HEK293 (cell line): Measurements from ENCODE around the gene IPO13.

ENCODE experiments used
- BCL11B ChIP-seq: fragments of 450-650 bp; formaldehyde crosslinking; IDR thresholded peaks from 2 replicates; pipeline ENCODE4 v1.5.1; 2016; ENCODE audit warnings: low read depth, missing biosample characterization, missing genetic modification characterization
- EGR2 ChIP-seq: fragments of 450-650 bp; formaldehyde crosslinking; IDR thresholded peaks from 2 replicates; pipeline ENCODE4 v1.5.1; 2016; ENCODE audit warnings: low read depth, missing biosample characterization, missing genetic modification characterization
- FEZF1 ChIP-seq: fragments of 450-650 bp; formaldehyde crosslinking; IDR thresholded peaks from 2 replicates; pipeline ENCODE4 v1.5.1; 2016; ENCODE audit warnings: missing biosample characterization, missing genetic modification characterization
- GFI1B ChIP-seq: fragments of 450-650 bp; formaldehyde crosslinking; IDR thresholded peaks from 2 replicates; pipeline ENCODE4 v1.5.1; 2016; ENCODE audit warnings: missing biosample characterization, missing genetic modification characterization
- HOXD13 ChIP-seq: sonication (generic); formaldehyde crosslinking; IDR thresholded peaks from 2 replicates; pipeline ENCODE4 v1.8.0; 2022; ENCODE audit warnings: missing genetic modification reagents, borderline replicate concordance
- KLF1 ChIP-seq: fragments of 450-650 bp; formaldehyde crosslinking; IDR thresholded peaks from 2 replicates; pipeline ENCODE4 v1.5.1; 2016; ENCODE audit warnings: missing biosample characterization, missing genetic modification characterization
- KLF9 ChIP-seq: fragments of 450-650 bp; formaldehyde crosslinking; IDR thresholded peaks from 2 replicates; pipeline ENCODE4 v1.5.1; 2016; ENCODE audit warnings: missing biosample characterization, missing genetic modification characterization, low read depth
- RBAK ChIP-seq: fragments of 450-650 bp; formaldehyde crosslinking; IDR thresholded peaks from 2 replicates; pipeline ENCODE4 v1.5.1; 2016; ENCODE audit warnings: missing biosample characterization, missing genetic modification characterization
- REPIN1 ChIP-seq: fragments of 450-650 bp; formaldehyde crosslinking; IDR thresholded peaks from 2 replicates; pipeline ENCODE4 v1.5.1; 2017; ENCODE audit warnings: missing biosample characterization, missing genetic modification characterization, low read depth
- SETDB1 ChIP-seq: IDR thresholded peaks from one replicate; pipeline ENCODE4 v1.6.1; 2017; ENCODE audit warnings: mild to moderate bottlenecking, low read length, moderate library complexity, mixed read lengths; ENCODE audit not compliant: insufficient read length
- ZNF132 ChIP-seq: fragments of 450-650 bp; formaldehyde crosslinking; IDR thresholded peaks from 2 replicates; pipeline ENCODE4 v1.5.1; 2017; ENCODE audit warnings: missing biosample characterization, missing genetic modification characterization, borderline replicate concordance
- ZNF16 ChIP-seq: fragments of 450-650 bp; formaldehyde crosslinking; IDR thresholded peaks from 2 replicates; pipeline ENCODE4 v1.5.1; 2016; ENCODE audit warnings: low read depth, missing biosample characterization, missing genetic modification characterization
- ZNF169 ChIP-seq: fragments of 450-650 bp; formaldehyde crosslinking; IDR thresholded peaks from 2 replicates; pipeline ENCODE4 v1.5.1; 2016; ENCODE audit warnings: missing biosample characterization, missing genetic modification characterization
- ZNF211 ChIP-seq: fragments of 450-650 bp; formaldehyde crosslinking; IDR thresholded peaks from 2 replicates; pipeline ENCODE4 v1.5.1; 2016; ENCODE audit warnings: low read depth, missing biosample characterization, missing genetic modification characterization
- ZNF214 ChIP-seq: fragments of 450-650 bp; formaldehyde crosslinking; IDR thresholded peaks from 2 replicates; pipeline ENCODE4 v1.5.1; 2017; ENCODE audit warnings: missing biosample characterization, mild to moderate bottlenecking, missing genetic modification characterization, borderline replicate concordance
- ZNF23 ChIP-seq: fragments of 450-650 bp; formaldehyde crosslinking; IDR thresholded peaks from 2 replicates; pipeline ENCODE4 v1.5.1; 2016; ENCODE audit warnings: missing biosample characterization, missing genetic modification characterization, borderline replicate concordance
- ZNF324 ChIP-seq: fragments of 450-650 bp; formaldehyde crosslinking; IDR thresholded peaks from 2 replicates; pipeline ENCODE4 v1.5.1; 2016; ENCODE audit warnings: missing biosample characterization, missing genetic modification characterization
- ZNF341 ChIP-seq: fragments of 450-650 bp; formaldehyde crosslinking; IDR thresholded peaks from 2 replicates; pipeline ENCODE4; 2016; ENCODE audit warnings: low read depth, missing biosample characterization, missing genetic modification characterization
- ZNF416 ChIP-seq: fragments of 450-650 bp; formaldehyde crosslinking; IDR thresholded peaks from 2 replicates; pipeline ENCODE4 v1.5.1; 2016; ENCODE audit warnings: missing biosample characterization, missing genetic modification characterization
- ZNF423 ChIP-seq: fragments of 450-650 bp; formaldehyde crosslinking; IDR thresholded peaks from 2 replicates; pipeline ENCODE4 v1.5.1; 2016; ENCODE audit warnings: missing biosample characterization, missing genetic modification characterization
- ZNF510 ChIP-seq: fragments of 450-650 bp; formaldehyde crosslinking; IDR thresholded peaks from 2 replicates; pipeline ENCODE4 v1.5.1; 2018; ENCODE audit warnings: mild to moderate bottlenecking, missing genetic modification characterization, missing biosample characterization; ENCODE audit not compliant: insufficient replicate concordance
- ZNF549 ChIP-seq: fragments of 450-650 bp; IDR thresholded peaks from 2 replicates; pipeline ENCODE4 v1.5.1; 2018; ENCODE audit warnings: missing biosample characterization, missing genetic modification characterization, mild to moderate bottlenecking, inconsistent platforms, moderate library complexity
- ZNF555 ChIP-seq: fragments of 450-650 bp; formaldehyde crosslinking; conservative IDR thresholded peaks from 2 replicates; pipeline ENCODE4 v1.5.1; 2017; ENCODE audit warnings: missing biosample characterization, mild to moderate bottlenecking, missing genetic modification characterization, inconsistent platforms
- ZNF600 ChIP-seq: fragments of 450-650 bp; formaldehyde crosslinking; IDR thresholded peaks from 2 replicates; pipeline ENCODE4 v1.5.1; 2016; ENCODE audit warnings: missing biosample characterization, missing genetic modification characterization
- ZNF623 ChIP-seq: fragments of 450-650 bp; formaldehyde crosslinking; IDR thresholded peaks from 2 replicates; pipeline ENCODE4 v1.5.1; 2016; ENCODE audit warnings: missing biosample characterization, missing genetic modification characterization
- ZNF660 ChIP-seq: fragments of 450-650 bp; IDR thresholded peaks from 2 replicates; pipeline ENCODE4 v1.5.1; 2018; ENCODE audit warnings: missing biosample characterization, mild to moderate bottlenecking, missing genetic modification characterization
- ZNF677 ChIP-seq: fragments of 450-650 bp; IDR thresholded peaks from 2 replicates; pipeline ENCODE4 v1.5.0; 2018; ENCODE audit warnings: missing biosample characterization, mild to moderate bottlenecking, missing genetic modification characterization, moderate library complexity
- ZNF76 ChIP-seq: fragments of 450-650 bp; formaldehyde crosslinking; IDR thresholded peaks from 2 replicates; pipeline ENCODE4; 2016; ENCODE audit warnings: low read depth, missing biosample characterization, missing genetic modification characterization, borderline replicate concordance
- ZSCAN30 ChIP-seq: fragments of 450-650 bp; IDR thresholded peaks from 2 replicates; pipeline ENCODE4 v1.5.1; 2018; ENCODE audit warnings: missing biosample characterization, mild to moderate bottlenecking, missing genetic modification characterization, moderate library complexity
- TF ChIP-seq, protein P1 (sequence below): fragments of 450-650 bp; formaldehyde crosslinking; IDR thresholded peaks from 2 replicates; pipeline ENCODE4 v1.5.1; 2017; ENCODE audit warnings: missing biosample characterization, missing genetic modification characterization
- TF ChIP-seq, protein P2 (sequence below): fragments of 450-650 bp; formaldehyde crosslinking; IDR thresholded peaks from 2 replicates; pipeline ENCODE4 v1.5.1; 2016; ENCODE audit warnings: missing biosample characterization, missing genetic modification characterization
- TF ChIP-seq, protein P3 (sequence below): fragments of 450-650 bp; formaldehyde crosslinking; IDR thresholded peaks from 2 replicates; pipeline ENCODE4 v1.5.1; 2016; ENCODE audit warnings: missing biosample characterization, missing genetic modification characterization
- TF ChIP-seq, protein P4 (sequence below): fragments of 450-650 bp; formaldehyde crosslinking; IDR thresholded peaks from 2 replicates; pipeline ENCODE4 v1.5.1; 2016; ENCODE audit warnings: missing biosample characterization, missing genetic modification characterization
- TF ChIP-seq, protein P5 (sequence below): fragments of 450-650 bp; formaldehyde crosslinking; IDR thresholded peaks from 2 replicates; pipeline ENCODE4 v1.5.1; 2017; ENCODE audit warnings: missing biosample characterization, missing genetic modification characterization

The IPO13 gene

DNA sequence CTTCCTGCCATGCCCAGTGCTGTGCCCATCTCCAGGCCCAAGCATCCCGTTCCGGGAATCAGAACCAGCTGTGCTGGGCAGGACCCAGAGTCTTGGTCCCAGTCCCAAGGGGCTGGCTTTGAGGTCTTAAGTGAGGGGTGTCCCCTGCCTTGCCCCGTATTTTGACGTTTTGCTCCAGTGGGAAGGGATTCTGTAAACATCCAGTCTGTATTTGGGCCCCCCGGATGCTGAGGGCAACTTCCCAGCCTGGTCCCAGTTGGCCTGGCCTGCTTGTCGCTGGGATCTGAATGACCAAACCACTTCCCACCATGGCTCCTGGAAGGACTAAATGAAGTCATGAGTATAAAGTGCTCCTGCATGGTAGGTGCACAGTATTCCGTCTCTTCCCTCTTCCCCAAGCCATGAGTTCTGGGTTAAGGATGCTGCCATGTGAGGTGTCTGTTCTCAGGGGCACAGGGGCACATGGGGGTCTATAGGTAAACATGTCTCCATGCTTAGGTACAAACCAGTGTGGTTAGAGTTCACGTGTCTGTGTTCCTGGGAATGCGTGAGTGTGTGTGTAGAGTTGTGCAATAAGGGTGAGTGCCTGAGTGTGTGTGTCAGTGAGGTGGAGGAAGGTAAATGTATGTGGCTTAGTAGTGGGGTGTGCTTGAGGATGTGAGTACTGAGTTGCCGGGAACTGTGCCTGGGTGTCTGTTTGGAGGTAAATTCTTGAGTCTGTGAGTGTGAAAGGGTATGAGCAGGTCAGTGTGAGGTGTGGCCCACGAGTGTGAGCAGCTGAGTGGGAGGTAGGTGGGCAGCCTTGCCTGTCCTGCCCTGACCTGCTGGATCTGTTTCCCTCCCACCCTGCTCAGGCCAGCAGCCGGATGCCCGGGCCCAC lies 33.7 kb downstream of the IPO13 start (continued):
- TF ChIP-seq, protein P1, sequence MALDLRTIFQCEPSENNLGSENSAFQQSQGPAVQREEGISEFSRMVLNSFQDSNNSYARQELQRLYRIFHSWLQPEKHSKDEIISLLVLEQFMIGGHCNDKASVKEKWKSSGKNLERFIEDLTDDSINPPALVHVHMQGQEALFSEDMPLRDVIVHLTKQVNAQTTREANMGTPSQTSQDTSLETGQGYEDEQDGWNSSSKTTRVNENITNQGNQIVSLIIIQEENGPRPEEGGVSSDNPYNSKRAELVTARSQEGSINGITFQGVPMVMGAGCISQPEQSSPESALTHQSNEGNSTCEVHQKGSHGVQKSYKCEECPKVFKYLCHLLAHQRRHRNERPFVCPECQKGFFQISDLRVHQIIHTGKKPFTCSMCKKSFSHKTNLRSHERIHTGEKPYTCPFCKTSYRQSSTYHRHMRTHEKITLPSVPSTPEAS (tag by site-specific recombination): peak; percentile 93
- TF ChIP-seq, protein P2, sequence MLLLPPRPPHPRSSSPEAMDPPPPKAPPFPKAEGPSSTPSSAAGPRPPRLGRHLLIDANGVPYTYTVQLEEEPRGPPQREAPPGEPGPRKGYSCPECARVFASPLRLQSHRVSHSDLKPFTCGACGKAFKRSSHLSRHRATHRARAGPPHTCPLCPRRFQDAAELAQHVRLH (tag by site-specific recombination): no peak
- TF ChIP-seq ZNF510 (tag by site-specific recombination) (no peak), ZNF23 (no peak), ZNF169 (tag by site-specific recombination) (no peak), ZNF555 (tag by site-specific recombination) (no peak), ZNF16 (tag by site-specific recombination) (no peak), HOXD13 (CRISPR knock-in tag) (no peak), ZNF423 (no peak), ZNF214 (no peak), ZSCAN30 (tag by site-specific recombination) (no peak), KLF9 (no peak), ZNF623 (tag by site-specific recombination) (no peak), FEZF1 (tag by site-specific recombination) (no peak), KLF1 (tag by site-specific recombination) (no peak), ZNF341 (no peak), SETDB1 (no peak), EGR2 (tag by site-specific recombination) (peak; percentile 68), ZNF549 (tag by site-specific recombination) (no peak), ZNF416 (tag by site-specific recombination) (no peak), ZNF660 (tag by site-specific recombination) (no peak), GFI1B (no peak), ZNF211 (tag by site-specific recombination) (no peak), ZNF324 (tag by site-specific recombination) (no peak), ZNF132 (no peak), REPIN1 (tag by site-specific recombination) (no peak), RBAK (tag by site-specific recombination) (no peak), ZNF677 (tag by site-specific recombination) (no peak), ZNF76 (tag by site-specific recombination) (no peak), BCL11B (tag by site-specific recombination) (no peak), ZNF600 (peak; percentile 81)
- TF ChIP-seq, protein P3, sequence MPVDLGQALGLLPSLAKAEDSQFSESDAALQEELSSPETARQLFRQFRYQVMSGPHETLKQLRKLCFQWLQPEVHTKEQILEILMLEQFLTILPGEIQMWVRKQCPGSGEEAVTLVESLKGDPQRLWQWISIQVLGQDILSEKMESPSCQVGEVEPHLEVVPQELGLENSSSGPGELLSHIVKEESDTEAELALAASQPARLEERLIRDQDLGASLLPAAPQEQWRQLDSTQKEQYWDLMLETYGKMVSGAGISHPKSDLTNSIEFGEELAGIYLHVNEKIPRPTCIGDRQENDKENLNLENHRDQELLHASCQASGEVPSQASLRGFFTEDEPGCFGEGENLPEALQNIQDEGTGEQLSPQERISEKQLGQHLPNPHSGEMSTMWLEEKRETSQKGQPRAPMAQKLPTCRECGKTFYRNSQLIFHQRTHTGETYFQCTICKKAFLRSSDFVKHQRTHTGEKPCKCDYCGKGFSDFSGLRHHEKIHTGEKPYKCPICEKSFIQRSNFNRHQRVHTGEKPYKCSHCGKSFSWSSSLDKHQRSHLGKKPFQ: peak; percentile 58; the same call in 1 of the 2 replicates
- TF ChIP-seq, protein P4, sequence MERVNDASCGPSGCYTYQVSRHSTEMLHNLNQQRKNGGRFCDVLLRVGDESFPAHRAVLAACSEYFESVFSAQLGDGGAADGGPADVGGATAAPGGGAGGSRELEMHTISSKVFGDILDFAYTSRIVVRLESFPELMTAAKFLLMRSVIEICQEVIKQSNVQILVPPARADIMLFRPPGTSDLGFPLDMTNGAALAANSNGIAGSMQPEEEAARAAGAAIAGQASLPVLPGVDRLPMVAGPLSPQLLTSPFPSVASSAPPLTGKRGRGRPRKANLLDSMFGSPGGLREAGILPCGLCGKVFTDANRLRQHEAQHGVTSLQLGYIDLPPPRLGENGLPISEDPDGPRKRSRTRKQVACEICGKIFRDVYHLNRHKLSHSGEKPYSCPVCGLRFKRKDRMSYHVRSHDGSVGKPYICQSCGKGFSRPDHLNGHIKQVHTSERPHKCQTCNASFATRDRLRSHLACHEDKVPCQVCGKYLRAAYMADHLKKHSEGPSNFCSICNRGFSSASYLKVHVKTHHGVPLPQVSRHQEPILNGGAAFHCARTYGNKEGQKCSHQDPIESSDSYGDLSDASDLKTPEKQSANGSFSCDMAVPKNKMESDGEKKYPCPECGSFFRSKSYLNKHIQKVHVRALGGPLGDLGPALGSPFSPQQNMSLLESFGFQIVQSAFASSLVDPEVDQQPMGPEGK (tag by site-specific recombination): peak; percentile 45; the same call in 1 of the 2 replicates
- TF ChIP-seq, protein P5, sequence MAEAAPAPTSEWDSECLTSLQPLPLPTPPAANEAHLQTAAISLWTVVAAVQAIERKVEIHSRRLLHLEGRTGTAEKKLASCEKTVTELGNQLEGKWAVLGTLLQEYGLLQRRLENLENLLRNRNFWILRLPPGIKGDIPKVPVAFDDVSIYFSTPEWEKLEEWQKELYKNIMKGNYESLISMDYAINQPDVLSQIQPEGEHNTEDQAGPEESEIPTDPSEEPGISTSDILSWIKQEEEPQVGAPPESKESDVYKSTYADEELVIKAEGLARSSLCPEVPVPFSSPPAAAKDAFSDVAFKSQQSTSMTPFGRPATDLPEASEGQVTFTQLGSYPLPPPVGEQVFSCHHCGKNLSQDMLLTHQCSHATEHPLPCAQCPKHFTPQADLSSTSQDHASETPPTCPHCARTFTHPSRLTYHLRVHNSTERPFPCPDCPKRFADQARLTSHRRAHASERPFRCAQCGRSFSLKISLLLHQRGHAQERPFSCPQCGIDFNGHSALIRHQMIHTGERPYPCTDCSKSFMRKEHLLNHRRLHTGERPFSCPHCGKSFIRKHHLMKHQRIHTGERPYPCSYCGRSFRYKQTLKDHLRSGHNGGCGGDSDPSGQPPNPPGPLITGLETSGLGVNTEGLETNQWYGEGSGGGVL: no peak
